CD4-positive, alpha-beta T cell treated with Interleukin-2 at 100 ng/mL for 4 hours (primary cell): ENCODE results near the gene CIB4.

Experiments used
- DNase-seq: peaks from one replicate; pipeline ENCODE4 v3.0.0-alpha.2; 2020; ENCODE audit warnings: low spot score

CIB4 gene

DNA sequence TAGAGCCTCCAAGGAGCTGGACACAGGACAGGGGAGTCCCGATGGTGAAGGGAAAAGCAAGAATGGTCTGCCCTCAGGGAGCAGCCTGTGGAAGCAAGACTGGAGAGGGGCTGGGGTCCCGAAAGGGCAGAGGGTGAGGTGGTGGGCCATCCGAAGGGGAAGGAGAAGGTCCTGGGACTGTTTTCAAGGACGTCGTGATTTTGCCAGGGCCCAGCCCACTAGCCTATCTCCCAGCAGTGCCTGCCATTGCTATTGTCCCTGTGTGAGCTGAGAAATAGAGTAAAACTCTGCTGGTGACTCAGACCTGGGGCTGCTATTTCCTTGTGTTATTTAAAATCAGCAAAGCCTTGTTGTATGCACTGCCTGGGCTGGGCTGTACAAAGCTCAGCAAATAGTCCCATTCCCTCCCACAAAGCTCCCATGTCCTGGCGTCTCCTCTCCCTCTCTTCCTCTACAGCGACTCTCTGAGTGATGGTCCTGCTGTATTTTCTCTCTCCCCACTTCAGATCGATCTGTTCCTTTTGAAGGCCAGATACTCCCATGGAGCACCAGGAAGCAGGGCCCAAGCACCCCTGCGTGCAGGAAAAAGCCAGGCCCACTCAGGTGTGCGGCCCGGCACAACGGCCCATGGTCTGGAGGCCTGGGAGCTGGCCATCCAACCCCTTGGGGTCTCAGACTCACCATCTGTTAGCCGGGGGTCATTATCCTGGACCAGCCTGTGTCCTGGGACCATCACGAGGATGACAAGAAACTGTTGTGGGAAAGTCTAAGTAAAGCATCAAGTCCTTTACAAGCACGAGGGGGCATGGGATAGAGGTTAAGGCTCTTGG is 98.3 kb downstream of the CIB4 start:
- DNase-seq = no peak

DNA sequence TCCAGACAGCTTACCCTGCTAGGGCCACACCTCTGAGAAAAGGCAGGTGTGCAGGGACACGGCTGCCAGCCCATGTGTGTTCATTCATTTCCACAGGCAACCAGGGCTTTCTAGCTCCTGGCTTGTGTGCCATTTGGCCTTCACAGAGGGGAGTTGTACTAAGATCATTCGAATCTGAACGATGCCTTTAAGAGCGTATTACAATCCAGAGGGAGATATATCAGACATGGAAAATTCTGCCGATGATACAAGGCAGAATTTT is 99.0 kb downstream of the CIB4 start:
- no peak for DNase-seq

DNA sequence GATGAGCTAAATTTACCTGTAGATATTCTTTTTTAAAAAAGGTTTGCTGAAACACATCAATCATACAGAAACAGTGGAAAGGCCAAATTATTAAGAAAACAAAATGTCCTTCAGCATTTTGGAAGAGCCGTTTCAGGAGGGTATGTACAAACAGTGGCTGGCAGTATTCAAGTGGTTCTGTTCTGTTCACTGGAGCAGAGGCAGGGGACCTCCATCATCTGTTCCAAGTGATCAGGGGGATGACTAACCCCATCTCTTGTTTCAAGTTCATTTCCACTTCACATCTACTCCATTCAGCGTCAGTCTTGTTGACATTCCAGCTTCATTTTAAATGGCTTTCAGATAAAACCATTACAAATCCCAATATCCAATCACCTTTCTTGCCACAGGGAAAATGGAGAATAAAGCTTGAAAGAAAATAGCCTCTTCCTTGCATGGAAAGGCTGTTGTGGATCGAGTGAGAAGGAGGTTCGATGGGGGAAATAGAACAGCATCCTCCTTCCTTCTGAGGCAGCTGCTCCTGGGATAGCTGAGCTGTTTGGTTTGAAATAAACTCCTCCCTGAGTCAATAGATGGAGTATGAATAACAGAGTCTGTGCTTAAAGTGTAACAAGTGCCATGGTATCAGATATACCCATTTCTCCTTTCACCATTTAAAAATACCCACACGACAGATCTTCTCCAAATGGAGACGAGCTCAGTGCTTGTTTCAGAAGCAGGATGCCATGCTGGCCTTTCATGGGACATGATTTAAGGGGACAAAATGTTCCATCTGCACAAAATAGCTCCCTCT is 99.6 kb downstream of the CIB4 start:
- no peak for DNase-seq

DNA sequence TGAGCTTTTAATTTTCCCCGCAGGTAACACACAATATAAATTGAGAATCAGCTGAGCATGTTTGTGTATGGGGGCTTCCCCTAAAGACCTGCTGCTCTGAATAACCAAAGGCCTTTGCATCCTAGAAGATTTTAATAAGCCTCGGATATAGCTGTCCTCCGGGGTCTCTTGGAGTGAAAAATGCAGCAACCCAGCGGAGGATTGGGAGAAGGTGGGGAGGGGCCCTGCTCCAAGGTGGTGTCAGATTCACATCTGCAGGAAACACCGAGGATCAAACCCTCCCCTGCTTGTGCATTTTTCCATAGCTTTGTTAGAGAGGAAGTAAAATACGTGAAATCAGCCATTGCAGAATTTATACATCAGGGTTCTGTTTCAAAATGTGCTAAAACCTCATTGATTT is 100.2 kb downstream of the CIB4 start:
- DNase-seq = no peak

DNA sequence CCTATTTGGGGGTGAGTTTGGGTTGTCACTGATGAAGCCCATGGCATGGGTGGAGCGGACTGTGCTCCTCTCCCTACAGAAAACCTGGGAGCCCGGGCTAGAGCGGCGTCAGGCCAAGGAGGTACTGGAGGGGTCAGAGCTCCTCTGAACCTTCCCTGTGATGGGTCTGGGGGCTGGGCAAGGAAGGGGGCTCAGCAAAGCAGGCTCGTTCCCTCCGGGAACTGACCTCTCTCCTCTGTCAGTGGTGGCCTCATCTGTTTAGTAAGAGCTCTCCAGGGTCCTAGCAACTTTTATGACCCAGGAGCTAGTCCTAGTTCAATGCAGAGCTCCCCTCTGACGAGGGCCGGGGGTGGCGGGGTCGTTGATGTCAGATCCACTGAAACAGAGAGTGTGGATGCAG is 100.9 kb downstream of the CIB4 start:
- DNase-seq = no peak

DNA sequence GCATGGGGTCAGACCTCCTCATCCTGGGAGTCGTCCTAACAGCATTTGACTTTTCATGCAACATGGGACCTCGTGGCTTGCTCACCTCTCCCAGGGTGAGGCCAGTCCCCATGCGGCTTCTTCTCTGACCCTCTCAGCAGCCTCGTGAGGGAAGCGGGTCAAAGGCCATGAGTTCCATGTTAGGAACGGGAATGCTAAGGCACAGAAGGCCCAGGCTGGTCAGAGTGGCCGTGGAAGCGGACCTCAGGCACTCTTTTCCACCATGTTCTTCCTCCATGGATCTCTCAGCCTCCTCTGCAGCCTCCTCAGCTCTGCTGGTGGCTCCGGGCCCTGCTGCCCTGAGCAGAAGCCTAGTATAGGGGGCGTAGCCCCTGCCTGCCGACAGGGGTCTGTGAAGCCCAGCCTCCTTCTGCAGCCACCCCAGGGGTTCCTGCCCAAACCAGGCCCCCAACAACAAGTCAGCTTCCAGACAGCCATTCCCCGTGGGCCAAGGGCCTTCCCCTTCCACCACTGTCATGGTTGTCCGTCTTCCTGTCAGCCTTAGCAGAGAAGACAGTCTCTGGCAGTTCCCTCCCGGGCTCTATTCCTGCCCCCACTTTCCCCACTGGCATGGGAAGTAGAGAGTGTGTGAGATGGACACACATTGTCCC is 103.2 kb downstream of the CIB4 start:
- no peak for DNase-seq

DNA sequence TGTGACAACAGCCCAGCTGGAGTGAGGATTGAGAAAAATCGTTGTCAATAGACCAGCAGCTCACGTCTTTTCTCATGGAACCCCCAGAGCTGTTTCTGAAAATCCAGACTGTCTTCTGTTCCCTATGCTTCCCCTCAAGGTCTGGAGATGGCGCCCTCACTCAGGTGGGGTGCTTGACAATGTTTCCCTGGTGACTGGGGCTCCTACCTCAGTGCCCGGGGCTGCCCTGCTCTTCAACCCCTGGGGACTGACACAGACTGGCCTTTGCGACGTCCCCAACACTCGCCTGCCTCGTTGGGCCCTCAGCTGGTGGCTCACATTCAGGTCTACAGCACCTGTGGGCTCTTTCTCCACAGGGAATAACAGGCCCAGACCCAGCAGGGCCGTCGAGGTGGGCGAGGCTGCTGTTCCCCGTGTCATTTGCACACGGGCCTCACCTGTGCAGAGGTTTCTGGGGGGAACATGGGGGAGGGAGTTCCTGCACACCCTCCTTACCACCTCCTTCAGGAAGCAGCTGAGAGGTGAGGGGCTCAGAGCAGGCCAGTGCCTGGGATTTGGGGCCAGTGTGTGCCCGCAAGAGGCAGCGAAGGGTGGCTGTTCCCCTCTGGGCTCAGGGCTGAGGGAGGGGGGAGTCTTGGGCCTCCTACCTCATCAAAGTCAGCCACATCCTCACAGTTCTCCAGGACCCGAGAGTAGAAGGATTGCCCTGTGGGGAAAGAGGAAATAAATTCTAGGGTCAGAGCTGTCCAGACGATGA is 103.9 kb downstream of the CIB4 start:
- DNase-seq = no peak

DNA sequence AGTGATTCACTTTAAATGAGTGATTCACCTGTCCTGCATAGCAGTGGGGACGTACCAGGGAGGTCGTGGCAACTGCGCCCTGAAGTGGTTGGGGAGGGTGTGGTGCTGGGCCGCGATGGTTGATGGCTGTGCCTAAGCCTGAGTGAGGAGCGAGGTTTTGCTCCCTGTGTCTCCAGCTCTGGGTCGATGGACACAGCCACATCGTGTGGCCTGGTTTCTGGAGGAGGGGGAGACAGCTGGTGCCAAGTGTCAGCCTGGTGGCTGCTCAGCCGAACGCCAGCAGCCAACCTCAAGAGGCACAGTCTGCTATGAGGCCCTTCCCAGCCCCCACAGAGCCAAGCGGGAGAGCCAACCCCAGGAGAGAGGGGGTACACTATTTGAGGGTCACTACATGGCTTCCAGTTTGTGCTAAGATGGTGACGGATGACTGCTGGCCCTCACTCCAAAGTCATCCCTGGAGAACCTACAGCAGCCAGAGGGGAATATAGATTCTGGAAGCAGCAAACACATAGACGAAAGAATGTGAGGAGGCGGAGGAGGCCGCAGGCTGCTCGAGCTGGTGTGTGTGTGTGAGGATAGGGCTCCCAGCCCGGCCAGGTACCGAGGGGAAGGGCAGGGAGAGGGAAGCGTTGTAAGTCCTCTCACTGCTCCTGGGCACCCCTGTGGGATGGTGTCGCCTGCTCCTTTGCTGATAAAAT is 104.6 kb downstream of the CIB4 start:
- DNase-seq = no peak

DNA sequence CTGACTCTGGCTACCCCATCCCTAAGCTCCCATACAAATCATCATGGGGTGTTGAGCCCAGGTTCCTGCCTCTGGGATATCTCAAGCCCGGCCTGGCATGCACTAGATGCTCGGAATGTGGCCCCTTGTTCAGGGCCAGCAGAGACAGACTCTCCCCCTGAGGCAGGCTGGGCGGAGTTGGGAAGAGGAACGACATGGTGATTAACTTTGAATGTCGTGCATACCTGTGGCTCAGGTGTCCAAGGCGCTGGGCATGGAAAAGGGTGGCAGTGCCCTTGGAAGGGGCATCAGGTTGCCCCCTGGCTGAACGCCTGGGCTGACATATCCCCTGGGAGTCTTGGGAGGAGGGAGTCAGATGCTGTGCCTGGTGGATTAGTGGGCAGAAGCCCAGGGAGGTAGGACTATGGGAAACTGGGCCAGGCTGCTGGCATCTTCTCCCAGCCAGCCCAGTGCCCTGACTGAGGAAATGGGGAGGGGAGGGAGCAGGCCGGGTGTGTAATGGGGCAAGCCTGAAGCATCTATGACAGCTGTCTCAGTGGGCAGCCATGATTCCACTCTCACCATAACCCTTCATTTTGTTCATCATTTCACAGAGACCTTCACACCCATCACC is 105.4 kb downstream of the CIB4 start:
- no peak for DNase-seq

DNA sequence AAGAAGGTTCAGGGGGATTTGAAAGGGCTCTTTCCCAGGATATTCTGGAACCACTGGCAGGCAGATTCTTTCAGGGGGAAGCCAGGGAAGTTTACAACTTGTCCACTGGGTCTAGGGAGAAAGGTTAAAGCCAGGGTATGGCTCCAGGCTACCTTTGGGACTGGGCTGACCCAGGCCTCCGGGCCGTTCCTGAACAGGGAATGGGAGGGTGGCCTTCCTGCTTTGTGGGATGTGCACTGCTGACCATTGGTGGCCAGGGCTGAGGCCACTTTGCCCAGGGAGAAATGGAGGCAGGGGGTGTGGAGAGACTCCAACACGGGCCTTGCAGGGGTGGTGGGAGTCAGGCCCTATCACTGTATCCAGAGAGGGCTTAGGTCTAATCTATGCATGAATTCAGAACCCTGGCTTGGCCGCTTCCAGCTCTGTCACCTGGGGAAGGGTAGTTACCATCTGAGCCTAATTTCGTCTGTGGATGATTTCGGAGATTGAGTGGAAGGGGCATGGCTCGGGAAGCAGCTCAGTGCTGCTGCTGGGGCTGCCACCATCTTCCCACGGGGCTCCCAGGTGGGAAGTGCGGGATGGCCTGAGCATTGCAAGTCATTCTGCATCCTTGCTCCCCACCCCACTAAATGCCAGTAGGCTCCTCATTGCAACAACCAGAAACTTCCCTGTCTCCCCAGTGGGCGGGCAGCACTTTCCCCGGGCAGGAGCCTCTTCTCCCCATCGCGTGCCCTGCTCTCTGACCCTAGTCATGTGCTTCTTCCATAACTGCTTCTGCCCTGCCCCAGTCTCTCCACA is 106.1 kb downstream of the CIB4 start:
- no peak for DNase-seq

DNA sequence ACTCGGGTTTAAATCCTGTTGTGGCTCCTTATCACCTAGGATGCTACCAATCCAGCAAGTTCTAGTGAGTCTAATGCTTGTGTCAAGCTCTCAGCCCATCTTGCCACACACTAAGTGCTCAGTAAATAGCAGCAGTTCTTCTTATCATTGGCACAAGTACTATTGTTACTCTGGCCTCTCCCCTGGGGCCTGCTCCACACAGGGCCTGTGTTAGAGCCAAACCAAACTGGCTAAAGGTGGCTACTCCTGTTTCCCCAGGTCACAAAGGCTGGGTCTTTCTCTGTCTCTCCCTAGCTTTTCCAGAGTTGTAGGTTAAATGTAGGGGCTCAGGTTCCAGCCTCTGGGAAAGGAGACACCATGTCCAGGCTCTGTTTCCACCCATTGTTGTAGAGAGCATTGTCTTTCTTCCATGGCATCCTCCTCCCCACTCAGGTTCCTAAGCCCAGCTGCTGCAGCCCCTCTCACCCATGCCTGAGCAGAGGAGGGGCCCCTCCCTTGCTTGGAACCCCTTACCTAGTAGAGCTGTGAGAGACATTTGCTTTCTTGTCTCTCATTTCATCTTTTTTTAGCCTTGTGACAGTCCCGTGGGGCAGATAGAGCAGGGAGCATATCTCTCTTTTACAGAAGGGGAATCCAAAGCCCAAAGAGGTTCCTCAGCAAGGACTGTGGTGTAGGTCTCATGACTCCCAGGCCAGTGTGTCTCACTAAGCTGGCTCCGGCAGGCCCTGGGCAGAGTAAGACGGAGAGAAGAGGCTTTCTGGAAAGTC is 106.9 kb downstream of the CIB4 start:
- DNase-seq = no peak

DNA sequence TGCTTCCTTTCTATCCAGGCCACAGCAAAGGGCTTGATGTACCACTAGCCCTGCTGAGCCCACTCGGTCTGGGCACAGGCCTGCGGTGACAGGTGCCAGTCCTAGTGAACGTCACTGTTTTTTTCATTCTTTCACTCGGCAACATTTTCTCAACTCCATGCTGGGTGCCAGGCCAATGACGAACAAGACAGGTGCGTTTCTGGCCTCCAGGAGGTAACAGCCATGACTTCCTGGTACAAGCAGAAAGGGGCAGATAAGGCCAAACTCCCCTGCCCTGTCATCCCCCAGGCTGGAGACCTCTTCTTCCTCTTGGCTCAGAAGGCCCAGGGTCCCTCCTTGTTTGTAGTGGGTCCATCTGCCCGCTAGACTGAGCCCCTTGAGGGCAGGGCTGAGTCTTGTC is 107.5 kb downstream of the CIB4 start:
- no peak for DNase-seq

DNA sequence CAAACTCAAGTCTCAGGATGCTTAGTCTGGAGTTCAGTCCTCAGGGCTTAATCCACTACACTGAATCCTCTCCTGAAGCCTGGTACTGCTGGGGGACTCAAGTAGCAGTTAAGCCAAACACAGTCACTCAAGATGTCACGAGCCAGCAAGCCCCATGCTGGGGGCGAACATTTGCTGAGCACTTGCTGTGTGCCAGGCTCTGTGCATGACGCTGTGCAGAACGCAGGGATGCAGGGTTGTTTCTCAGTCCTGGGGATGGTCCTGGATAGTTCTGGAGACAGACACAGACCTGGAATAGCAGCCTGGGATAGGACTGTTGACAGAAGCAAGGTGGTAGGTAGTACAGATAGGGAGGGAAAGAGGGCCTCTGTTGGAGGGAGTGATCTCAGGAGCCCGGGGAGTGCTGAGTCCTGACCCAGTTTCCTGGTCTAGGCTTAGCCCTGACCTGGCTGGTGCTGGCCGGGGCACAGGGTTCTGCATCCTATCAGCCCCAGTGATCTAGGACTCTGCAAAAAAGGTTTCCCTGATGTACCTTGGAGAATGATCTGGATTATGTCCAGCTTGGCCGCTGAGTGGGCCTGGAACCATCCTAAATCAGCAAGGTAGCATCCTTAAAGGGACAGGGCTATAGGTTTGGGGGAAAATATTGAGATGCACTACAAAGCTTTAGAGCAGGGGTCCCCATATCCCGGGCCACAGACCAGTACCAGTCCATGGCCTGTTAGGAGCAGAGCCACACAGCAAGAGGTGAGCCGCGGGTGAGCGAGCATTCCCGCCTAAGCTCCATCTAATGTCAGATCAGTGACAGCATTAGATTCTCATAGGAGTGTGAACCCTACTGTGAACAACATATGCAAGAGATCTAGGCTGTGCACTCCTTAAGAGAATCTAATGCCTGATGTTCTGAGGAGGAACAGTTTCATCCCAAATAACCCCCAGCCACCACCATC is 108.6 kb downstream of the CIB4 start:
- no peak for DNase-seq
